SH-SY5Y (cell line): ENCODE measurements around the gene CABP4.

Experiments
- GATA2 ChIP-seq: IDR thresholded peaks from 2 replicates; pipeline ENCODE4 v1.6.1; 2011; ENCODE audit warnings: mild to moderate bottlenecking, low read depth, low read length
- GATA3 ChIP-seq: IDR thresholded peaks from 2 replicates; pipeline ENCODE4 v1.6.1; 2011; ENCODE audit warnings: low read depth, mild to moderate bottlenecking, low read length, moderate library complexity

CABP4 gene

GRCh38 chr11:67449116-67449844, 5.9 kb upstream of the CABP4 start:
- TF ChIP-seq GATA2: no peak

DNA sequence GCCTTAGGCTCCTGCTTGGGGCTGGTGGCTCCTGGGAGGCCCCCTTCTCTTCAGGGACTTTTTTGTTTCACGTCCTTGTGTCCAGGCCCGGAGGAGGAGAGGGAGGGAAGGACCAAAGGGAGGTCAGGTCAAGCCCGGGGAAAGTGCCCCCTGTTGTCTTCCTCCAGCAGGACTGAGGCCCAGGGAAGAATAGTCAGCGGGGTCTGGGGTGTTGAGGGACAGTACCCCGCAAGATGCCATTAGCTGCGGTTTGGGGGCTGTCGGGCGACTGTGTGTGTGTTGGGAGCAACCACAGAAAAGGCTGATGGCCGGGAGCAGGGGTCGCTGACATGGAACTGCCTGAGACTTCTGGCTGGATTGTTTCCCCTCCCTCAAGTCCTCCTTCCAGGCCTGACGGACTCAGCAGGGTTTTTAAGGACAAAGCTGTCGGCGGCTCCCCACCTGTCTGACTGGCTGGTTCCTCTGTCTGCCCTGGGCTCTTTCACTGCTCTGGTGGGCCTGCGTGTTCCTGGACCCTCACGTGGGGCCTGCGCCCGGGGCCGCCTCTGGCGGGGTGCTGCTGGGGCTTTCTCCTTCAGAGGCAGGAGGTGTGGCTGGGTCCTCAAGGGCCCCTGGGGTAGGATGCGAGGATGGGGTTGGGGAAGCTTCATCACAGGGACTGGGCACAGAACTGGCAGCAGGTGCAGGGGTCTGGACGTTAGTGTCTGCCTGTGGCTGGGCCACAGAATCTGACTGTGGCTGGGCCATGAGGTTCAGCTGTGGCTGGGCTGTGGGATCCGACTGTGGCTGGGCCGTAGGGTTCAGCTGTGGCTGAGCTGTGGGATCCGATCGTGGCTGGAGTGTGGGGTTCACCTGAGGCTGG, 4.1 kb upstream of the CABP4 start:
- TF ChIP-seq GATA2: no peak
- no peak for TF ChIP-seq GATA3

GRCh38 chr11:67451658-67451976, 3.5 kb upstream of the CABP4 start:
- TF ChIP-seq GATA2: no peak
- TF ChIP-seq GATA3: no peak

- TF ChIP-seq GATA3 (no peak), GATA2 (no peak)
Measured at GRCh38 chr11:67452141-67452952, 2.8 kb upstream of the CABP4 start, which contains the start of gene GPR152. TSS of gene GPR152 (minus strand) at chr11:67452729. CDS start at chr11:67452724, 5 bp downstream.

DNA sequence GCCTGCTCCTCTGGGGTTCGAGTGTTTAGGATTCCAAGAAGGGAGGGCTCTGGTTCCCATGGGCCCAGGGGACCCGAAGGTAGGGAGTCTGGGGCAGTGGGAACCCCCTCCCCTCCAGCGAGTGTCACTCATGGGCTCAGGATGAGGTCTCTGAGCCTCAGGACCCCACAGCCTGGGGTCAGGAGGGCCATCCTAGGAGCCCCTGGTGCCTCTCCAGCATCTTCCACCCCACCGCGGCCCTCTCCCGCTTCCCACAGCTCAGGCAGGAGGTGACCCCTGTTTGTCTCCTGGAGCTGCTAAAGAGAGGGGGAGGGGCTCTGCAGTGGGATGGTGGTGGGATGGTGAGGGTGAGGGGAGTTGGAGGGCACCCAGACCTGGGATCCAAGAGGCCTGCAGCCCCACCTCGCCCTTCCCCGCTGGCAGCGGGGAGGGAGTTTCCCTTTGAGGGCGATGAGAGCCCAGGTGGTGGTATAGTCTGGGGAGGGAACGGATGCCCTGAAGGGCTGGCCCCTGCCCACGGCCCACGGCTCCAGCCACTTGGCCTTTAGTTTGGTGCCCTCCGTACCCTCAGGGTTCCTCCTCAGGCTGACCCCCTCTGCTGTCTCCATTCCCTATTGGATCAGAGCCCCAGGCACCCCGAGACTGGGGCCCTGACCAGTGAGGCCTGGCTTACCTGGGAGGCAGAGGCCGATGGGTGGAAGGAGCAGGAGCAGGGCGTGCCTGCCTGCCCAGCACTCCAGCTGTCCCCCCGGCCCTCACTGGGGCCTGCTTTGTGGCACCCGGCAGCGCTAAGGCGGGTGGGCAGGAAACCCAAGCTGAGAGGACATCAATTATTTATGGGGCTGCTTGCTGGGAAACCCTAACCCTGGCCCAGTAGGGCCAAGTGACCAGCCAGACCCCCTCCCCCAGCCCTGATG, 1.1 kb upstream of the CABP4 start:
- no peak for TF ChIP-seq GATA2
- TF ChIP-seq GATA3: no peak

DNA sequence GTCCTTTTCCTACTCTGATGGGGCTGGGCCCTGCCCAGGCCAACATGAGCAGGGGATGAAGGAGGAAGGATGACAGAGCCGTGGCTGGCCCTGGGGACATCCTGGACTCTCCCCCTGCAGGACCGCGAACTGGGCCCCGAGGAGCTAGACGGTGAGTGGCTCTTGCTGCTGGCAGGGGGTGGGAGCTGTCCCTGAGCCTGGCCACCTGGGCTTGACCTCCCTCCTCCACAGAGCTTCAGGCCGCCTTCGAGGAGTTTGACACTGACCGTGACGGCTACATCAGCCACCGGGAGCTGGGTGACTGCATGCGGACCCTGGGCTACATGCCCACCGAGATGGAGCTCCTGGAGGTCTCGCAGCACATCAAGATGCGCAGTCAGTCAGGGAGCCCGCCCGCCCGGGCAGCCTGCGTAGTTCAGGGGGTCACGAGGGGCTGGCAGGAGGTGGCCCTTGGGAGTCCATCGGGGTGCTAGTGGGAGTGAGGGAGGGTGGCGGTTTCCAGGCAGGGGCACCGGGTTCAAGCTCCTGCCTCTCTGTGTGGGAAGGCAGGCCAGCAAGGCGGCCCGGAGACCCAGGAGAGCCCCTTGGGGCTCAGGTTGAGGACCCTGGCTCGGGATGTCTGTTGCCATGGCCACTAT, 1.0 kb downstream of the CABP4 start:
- TF ChIP-seq GATA3 (no peak), GATA2 (no peak)

DNA sequence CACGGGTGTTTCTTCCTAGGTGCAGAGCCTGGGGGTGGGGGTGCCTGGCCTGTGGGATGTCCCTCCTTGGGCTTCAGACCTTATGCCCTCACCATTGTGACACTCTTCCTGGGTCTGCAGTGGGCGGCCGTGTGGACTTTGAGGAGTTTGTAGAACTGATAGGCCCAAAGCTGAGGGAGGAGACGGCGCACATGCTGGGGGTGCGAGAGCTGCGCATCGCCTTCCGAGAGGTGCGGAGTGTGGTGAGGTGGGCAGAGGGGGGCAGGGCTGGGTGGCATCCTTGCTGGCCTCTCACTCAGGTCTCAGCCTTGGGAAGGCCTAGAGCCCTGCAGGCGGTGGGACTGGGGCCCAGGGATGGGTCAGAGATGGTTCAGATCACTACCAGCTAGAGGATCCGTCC, 2.3 kb downstream of the CABP4 start:
- TF ChIP-seq GATA3: no peak
- TF ChIP-seq GATA2: no peak

DNA sequence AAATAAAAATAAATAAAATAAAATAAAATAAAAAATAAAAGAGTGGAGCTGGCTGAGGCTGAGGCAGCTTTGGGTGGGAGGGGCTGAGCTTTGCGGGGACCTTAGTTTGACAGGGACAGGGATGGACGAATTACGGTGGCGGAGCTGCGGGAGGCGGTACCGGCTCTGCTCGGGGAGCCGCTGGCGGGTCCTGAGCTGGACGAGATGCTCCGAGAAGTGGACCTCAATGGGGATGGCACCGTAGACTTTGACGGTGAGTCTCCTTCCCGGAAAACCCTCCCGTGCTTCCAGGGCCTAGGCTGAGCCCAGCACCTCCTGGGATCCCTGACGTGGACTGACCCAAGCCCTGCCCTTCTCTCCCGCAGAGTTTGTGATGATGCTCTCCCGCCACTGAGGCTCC, 3.1 kb downstream of the CABP4 start:
- TF ChIP-seq GATA3 (no peak), GATA2 (no peak)

DNA sequence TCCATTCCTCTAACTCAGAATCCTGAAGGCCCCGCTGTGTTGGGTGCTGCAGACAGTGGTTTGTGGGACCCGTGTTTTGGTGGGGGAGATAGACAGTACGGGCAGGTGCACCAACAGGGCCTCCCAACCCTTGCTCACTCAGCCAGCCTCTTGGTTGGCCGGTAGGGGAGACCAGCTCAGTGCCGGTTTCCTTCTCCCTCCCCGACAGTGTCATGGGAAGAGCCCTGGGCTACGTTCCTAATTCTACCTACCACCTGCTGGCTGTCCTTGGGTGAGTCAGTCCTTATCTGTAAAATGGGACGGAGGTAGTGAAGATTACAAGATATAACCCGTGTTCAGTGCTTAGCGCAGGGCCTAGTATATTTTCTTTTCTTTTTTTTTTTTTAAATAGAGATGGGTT, 8.0 kb downstream of the CABP4 start:
- TF ChIP-seq GATA3 (no peak), GATA2 (no peak)

DNA sequence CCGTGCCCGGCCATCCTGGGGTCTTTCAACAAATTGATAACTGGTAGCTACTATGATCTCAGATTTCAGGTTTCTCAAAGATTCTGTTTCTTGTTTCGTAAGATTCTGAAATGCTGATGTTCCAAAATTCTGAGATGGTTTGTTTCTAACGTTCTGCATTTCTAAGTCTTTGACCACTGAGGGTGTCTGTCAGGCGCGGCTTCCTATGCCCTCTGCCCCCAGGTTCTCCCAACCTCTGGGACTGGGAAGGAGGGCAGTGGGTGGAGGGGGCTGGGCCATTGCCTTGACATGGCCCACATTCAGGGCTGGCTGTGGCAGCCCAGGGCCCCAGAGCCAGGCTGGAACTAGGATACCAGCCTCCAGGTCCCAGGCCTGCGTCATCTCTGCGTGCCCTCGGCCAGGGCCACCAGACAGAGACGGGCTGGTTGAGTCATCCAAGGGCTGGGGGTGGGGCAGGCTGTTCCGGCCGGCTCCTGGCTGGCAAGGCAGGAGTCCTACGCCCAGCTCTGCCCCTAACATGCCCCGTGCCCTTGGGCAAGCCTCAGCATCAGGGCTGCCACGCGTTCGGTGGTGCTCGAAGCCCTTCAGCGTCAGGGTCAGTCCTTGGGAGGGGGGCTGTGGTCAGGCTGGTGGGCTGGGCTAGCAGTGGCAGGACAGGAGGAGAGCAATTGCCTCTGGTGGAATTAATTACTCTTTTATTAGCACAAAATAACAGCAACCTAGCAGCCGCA, 8.7 kb downstream of the CABP4 start:
- no peak for TF ChIP-seq GATA2
- no peak for TF ChIP-seq GATA3

GRCh38 chr11:67464411-67465188, 9.4 kb downstream of the CABP4 start:
- TF ChIP-seq GATA2 (no peak), GATA3 (no peak)

GRCh38 chr11:67465189-67465510, 10.0 kb downstream of the CABP4 start:
- TF ChIP-seq GATA2 (no peak), GATA3 (no peak)
